HG02970 (cell line): ENCODE measurements around the gene TIMM8A.
"Not testable (repeated sequence)": the region's sequence is repeated elsewhere in the genome, so short reads cannot be mapped to it uniquely, and the experiment has no call there.

Experiments used
- ATAC-seq: cut with Tn5 transposase; IDR thresholded peaks from one replicate; pipeline ENCODE4 v1.9.1; 2021; ENCODE audit warnings: mild to moderate bottlenecking, moderate library complexity, moderate number of reproducible peaks; ENCODE audit not compliant: unreplicated experiment, low FRiP score

The TIMM8A gene

GRCh38 chrX:101360390-101360789 is 11.8 kb upstream of the TIMM8A start:
- no peak for ATAC-seq

GRCh38 chrX:101359966-101360365 is 11.4 kb upstream of the TIMM8A start:
- no peak for ATAC-seq

- ATAC-seq = no peak
Measured at GRCh38 chrX:101357166-101357795, 8.7 kb upstream of the TIMM8A start.

- no peak for ATAC-seq
Measured at GRCh38 chrX:101349193-101349562, 636 bp upstream of the TIMM8A start.

- no peak for ATAC-seq
Measured at GRCh38 chrX:101347859-101348451, 587 bp downstream of the TIMM8A start.

- ATAC-seq = no peak
Measured at GRCh38 chrX:101337776-101338271, 10.7 kb downstream of the TIMM8A start.

- not testable (repeated sequence) for ATAC-seq
Measured at GRCh38 chrX:101334310-101334709, 14.2 kb downstream of the TIMM8A start.

GRCh38 chrX:101326600-101326999 is 21.9 kb downstream of the TIMM8A start:
- ATAC-seq = not testable (repeated sequence)

- no peak for ATAC-seq
Measured at GRCh38 chrX:101303790-101304189, 44.8 kb downstream of the TIMM8A start.
